NB4 (cell line): ENCODE data around the gene GSS.
"Not testable (repeated sequence)": the region's sequence is repeated elsewhere in the genome, so short reads cannot be mapped to it uniquely, and the experiment has no call there.

ENCODE experiments used
- CTCF ChIP-seq: IDR thresholded peaks from one replicate; pipeline ENCODE4 v1.5.1; 2012; ENCODE audit warnings: low read depth, low read length
- POLR2A ChIP-seq: IDR thresholded peaks from 2 replicates; pipeline ENCODE4 v1.6.1; 2011; ENCODE audit warnings: mild to moderate bottlenecking; ENCODE audit not compliant: insufficient read length; ENCODE audit errors: extremely low read depth

GRCh38 chr20:34880971-34881370 is 74.6 kb downstream of the GSS start:
- TF ChIP-seq CTCF, POLR2A: not testable (repeated sequence)
